Measurements from ENCODE around the gene AFAP1L1. TPM values are rescaled to one million over a fixed set of nuclear protein-coding genes. Genes with fewer than 3 reads are reported as not detected.
A peak's percentile ranks its signal among the peaks of the same experiment; 100 is the strongest.

The AFAP1L1 gene
- total RNA-seq, 4 donors from 2014 or later = 10.3 to 20.6 (median 14.0) TPM

GRCh38 chr5:149282027-149282965 is 10.6 kb downstream of the AFAP1L1 start:
- H3K36me3 ChIP-seq = no peaks in the 10 kb centered on the region

GRCh38 chr5:149282966-149283332 is 11.3 kb downstream of the AFAP1L1 start:
- no peak for TF ChIP-seq POLR2A (IDR thresholded peaks at IDR 0.05)
- TF ChIP-seq CTCF (IDR thresholded peaks at IDR 0.05) = no peak
- no peak for TF ChIP-seq POLR2AphosphoS5 (IDR thresholded peaks at IDR 0.05)
- no peak for TF ChIP-seq EP300 (IDR thresholded peaks at IDR 0.05)
- Histone ChIP-seq H3K4me3 (no peak overlapping the region), H3K9me3 (no peaks in the 10 kb centered on the region), H3K27ac (no peak overlapping the region), H3K4me1 (peaks cover 0 to 23% (median 0%) of the 10 kb centered on the region in 3 donors), H3K27me3 (no peaks in the 10 kb centered on the region), H3K36me3 (no peaks in the 10 kb centered on the region)
- no peak for ATAC-seq
- WGBS, 2 donors (ENCODE audit: low coverage in 1 of 2) = 80 to 93% methylated on average over 1 to 4 of the region's 5 CpGs

More at GRCh38 chr5:149282027-149282965, 10.6 kb downstream of the AFAP1L1 start:
- Histone ChIP-seq H3K4me3 (no peak overlapping the region), H3K4me1 (peaks cover 0 to 29% (median 0%) of the 10 kb centered on the region in 3 donors), H3K27ac (no peak overlapping the region), H3K9me3 (no peaks in the 10 kb centered on the region), H3K27me3 (no peaks in the 10 kb centered on the region)
- 80 to 81% methylated on average over 2 to 6 of the region's 12 CpGs for WGBS, 2 donors (ENCODE audit: low coverage in 1 of 2)
- TF ChIP-seq POLR2AphosphoS5 (IDR thresholded peaks at IDR 0.05) = no peak
- no peak for ATAC-seq

- no peaks in the 10 kb centered on the region for H3K36me3 ChIP-seq
- peaks cover under 1 to 22% (median 1%) of the 10 kb centered on the region in 3 donors for H3K4me1 ChIP-seq
- WGBS, 2 donors (ENCODE audit: low coverage in 1 of 2) = 64 to 69% methylated on average over 9 to 11 of the region's 11 CpGs
- H3K27ac ChIP-seq = peak overlapping the region in 2 of 4 donors; percentile 42 to 53
- no peak for TF ChIP-seq POLR2AphosphoS5 (IDR thresholded peaks at IDR 0.05)
- TF ChIP-seq POLR2A (IDR thresholded peaks at IDR 0.05) = no peak
- no peak for TF ChIP-seq CTCF (IDR thresholded peaks at IDR 0.05)
- TF ChIP-seq EP300 (IDR thresholded peaks at IDR 0.05) = no peak
- no peaks in the 10 kb centered on the region for H3K9me3 ChIP-seq
- no peaks in the 10 kb centered on the region for H3K27me3 ChIP-seq
- H3K4me3 ChIP-seq = no peak overlapping the region
- ATAC-seq = no peak
Observed at GRCh38 chr5:149283626-149284480, 12.2 kb downstream of the AFAP1L1 start.

GRCh38 chr5:149284501-149284900 is 12.8 kb downstream of the AFAP1L1 start:
- peaks cover 4 to 25% (median 7%) of the 10 kb centered on the region in 3 donors for H3K4me1 ChIP-seq
- H3K36me3 ChIP-seq = no peaks in the 10 kb centered on the region
- WGBS, 2 donors (ENCODE audit: low coverage in 1 of 2) = 13 to 34% methylated on average over 4 to 5 of the region's 5 CpGs
- no peak overlapping the region for H3K4me3 ChIP-seq
- no peaks in the 10 kb centered on the region for H3K9me3 ChIP-seq
- peak; percentile 92 for ATAC-seq
- no peaks in the 10 kb centered on the region for H3K27me3 ChIP-seq
- H3K27ac ChIP-seq = peak overlapping the region in 3 of 4 donors; percentile 14 to 53 (median 42)
- no peak for TF ChIP-seq POLR2A (IDR thresholded peaks at IDR 0.05)
- no peak for TF ChIP-seq EP300 (IDR thresholded peaks at IDR 0.05)
- TF ChIP-seq POLR2AphosphoS5 (IDR thresholded peaks at IDR 0.05) = peak; percentile 11
- no peak for TF ChIP-seq CTCF (IDR thresholded peaks at IDR 0.05)

- no peaks in the 10 kb centered on the region for H3K27me3 ChIP-seq
- no peaks in the 10 kb centered on the region for H3K36me3 ChIP-seq
- WGBS, 2 donors (ENCODE audit: low coverage in 1 of 2) = 80 to 83% methylated on average over 1 of the region's 1 CpG
- TF ChIP-seq POLR2AphosphoS5 (IDR thresholded peaks at IDR 0.05) = no peak
- H3K27ac ChIP-seq = peak overlapping the region in 3 of 4 donors; percentile 14 to 47 (median 42)
- ATAC-seq = no peak
- no peaks in the 10 kb centered on the region for H3K9me3 ChIP-seq
- H3K4me3 ChIP-seq = no peak overlapping the region
- H3K4me1 ChIP-seq = peaks cover 4 to 31% (median 8%) of the 10 kb centered on the region in 3 donors
Observed at GRCh38 chr5:149285153-149285552, 13.5 kb downstream of the AFAP1L1 start.
